ENCODE data around the gene DHX32.

- TF ChIP-seq CTCF (IDR thresholded peaks at IDR 0.05), result no peak
- TF ChIP-seq POLR2A (IDR thresholded peaks at IDR 0.05), result no peak
Observed at GRCh38 chr10:125801574-125801973, 79.5 kb downstream of the DHX32 start.
